Memory B cell (primary cell): ENCODE results near the gene AMT.
"Not testable (repeated sequence)": the region's sequence is repeated elsewhere in the genome, so short reads cannot be mapped to it uniquely, and the experiment has no call there.

Experiments
- ATAC-seq: fragments of 150-1000 bp; cut with Tn5 transposase; 2 replicates; pipeline ENCODE4 v1.10.0; 2021; ENCODE audit warnings: low read depth, mild to moderate bottlenecking, moderate library complexity
- DNase-seq, 2 donors: peaks; one replicate each; pipeline ENCODE4 v3.0.0; 2022; ENCODE audit warnings: low spot score in 2 of 2
- H3K27ac Mint-ChIP-seq: one replicate; pipeline ENCODE4 v1.8.0; 2022; ENCODE audit warnings: mild to moderate bottlenecking, moderate library complexity, mixed read lengths
- H3K27me3 Mint-ChIP-seq: one replicate; pipeline ENCODE4 v1.8.0; 2022; ENCODE audit warnings: mixed read lengths
- H3K36me3 Mint-ChIP-seq: one replicate; pipeline ENCODE4 v1.8.0; 2022; ENCODE audit warnings: mild to moderate bottlenecking, mixed read lengths
- H3K4me1 Mint-ChIP-seq: one replicate; pipeline ENCODE4 v1.8.0; 2022; ENCODE audit warnings: mixed read lengths
- H3K4me3 Mint-ChIP-seq: one replicate; pipeline ENCODE4 v1.8.0; 2022; ENCODE audit warnings: mild to moderate bottlenecking, moderate library complexity, mixed read lengths
- H3K9me3 Mint-ChIP-seq: one replicate; pipeline ENCODE4 v1.8.0; 2022; ENCODE audit warnings: mixed read lengths

AMT gene

DNA sequence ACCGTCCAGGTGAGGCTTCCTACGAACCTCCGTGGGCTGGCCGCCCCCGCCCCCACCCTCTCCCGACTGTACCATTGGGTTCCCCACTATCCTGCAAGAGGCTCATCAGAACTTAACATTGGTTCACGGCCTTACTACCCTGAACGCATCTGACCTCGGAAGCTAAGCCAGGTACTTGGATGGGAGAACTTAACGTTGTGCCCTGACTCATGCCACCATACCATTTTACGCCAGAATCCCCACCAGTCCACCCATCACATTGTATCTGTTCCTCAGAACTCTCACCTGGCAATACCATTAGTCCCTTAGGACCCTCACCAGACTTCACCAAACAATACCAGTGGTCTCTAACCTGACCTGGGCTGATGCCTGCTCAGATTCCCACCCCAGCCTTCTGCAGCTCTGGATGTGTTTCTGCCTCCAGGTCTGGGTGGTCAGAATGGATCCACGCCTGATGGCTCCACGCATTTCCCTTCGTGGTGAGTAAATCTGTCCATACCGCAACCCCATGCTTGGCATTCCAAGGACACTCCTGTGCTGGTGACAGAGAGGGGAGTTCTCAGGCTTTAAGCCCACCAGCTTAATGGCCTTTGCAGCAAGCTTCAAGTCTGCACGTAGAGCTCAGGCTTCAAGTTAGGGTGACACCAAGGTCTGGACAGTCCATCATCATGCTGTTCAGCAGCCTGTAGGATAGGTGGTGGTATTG, 9.5 kb downstream of the AMT start:
- H3K36me3 Mint-ChIP-seq = peaks cover 4% of the 10 kb centered on the region
- H3K27me3 Mint-ChIP-seq = no peaks in the 10 kb centered on the region
- H3K27ac Mint-ChIP-seq = peak overlapping the region; percentile 93
- peaks cover 48% of the 10 kb centered on the region for H3K4me1 Mint-ChIP-seq
- H3K9me3 Mint-ChIP-seq = no peaks in the 10 kb centered on the region
- ATAC-seq (no peak), DNase-seq (no peak)
- peak overlapping the region; percentile 84 for H3K4me3 Mint-ChIP-seq

DNA sequence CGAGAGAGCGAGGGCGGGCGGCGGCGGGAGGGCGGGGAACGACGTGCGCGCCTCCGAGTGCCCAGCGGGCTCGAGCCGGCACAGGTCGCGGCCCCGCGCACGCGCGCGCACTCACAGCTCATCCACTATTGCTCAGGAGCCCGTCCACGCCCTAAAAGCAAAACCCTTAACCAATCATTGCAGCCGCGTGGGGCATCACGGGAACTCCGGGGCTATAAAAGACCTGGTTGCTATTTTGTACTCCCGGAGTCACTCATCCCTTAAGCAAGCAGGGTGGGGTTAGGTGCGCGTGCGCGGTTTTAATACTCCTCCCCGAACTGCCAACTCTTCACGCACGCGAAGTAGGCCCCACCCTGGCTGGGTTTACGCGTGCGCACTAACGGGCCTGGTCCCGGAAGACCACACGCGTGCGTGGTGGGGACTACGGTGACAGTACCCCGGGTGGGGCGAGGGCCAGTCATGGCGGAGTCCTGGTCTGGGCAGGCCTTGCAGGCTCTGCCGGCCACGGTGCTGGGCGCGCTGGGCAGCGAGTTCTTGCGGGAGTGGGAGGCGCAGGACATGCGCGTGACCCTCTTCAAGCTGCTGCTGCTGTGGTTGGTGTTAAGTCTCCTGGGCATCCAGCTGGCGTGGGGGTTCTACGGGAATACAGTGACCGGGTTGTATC, 10.2 kb downstream of the AMT start, which contains the start of the genes RHOA and TCTA:
TSS of gene RHOA (minus strand) at position 9 of the 664 bp plus-strand sequence. CDS start 36,387 bp downstream, outside the sequence.
TSS of gene TCTA (plus strand) at position 456 of the 664 bp plus-strand sequence. CDS start at position 460, 4 bp downstream.
- ATAC-seq = peak; percentile 74
- Mint-ChIP-seq H3K4me3 (peak within 1 kb of the TSS; percentile 90), H3K36me3 (peaks cover 4% of the 10 kb centered on the region)

DNA sequence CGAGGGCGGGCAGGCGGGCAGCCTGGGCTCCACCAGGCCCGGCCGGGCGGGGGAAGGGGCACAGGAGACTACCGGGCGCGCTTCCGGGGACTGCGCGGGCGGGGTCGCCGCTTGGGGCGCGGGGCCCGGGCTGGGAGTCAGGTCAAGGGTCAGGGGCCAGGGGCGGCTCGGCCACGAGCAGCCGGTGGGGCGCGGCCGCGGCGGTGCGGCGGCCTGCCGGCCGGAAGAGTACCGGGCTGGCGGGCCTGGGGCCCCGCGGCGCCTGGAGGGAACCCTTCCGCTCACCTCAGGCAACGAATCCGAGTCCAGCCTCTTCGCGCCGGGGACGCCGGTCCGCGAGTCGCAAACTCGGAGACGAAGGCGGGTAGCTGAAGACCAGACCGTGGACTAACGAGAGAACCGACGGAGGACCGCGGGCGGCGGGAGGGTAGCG, 10.7 kb downstream of the AMT start:
- peak overlapping the region; percentile 93 for H3K27ac Mint-ChIP-seq
- H3K36me3 Mint-ChIP-seq = peaks cover 4% of the 10 kb centered on the region
- ATAC-seq (peak; percentile 15), DNase-seq (peak in 1 of 2 donors; percentile 57)
- H3K4me1 Mint-ChIP-seq = peaks cover 44% of the 10 kb centered on the region
- no peaks in the 10 kb centered on the region for H3K27me3 Mint-ChIP-seq
- no peaks in the 10 kb centered on the region for H3K9me3 Mint-ChIP-seq
- H3K4me3 Mint-ChIP-seq = peak overlapping the region; percentile 90

More for the DNA sequence above, 10.2 kb downstream of the AMT start, which contains the start of the genes RHOA and TCTA:
- no peaks in the 10 kb centered on the region for H3K27me3 Mint-ChIP-seq
- DNase-seq = peak; percentile 92 to 97
- peaks cover 45% of the 10 kb centered on the region for H3K4me1 Mint-ChIP-seq
- peak within 1 kb of the TSS; percentile 93 for H3K27ac Mint-ChIP-seq
- no peaks in the 10 kb centered on the region for H3K9me3 Mint-ChIP-seq

DNA sequence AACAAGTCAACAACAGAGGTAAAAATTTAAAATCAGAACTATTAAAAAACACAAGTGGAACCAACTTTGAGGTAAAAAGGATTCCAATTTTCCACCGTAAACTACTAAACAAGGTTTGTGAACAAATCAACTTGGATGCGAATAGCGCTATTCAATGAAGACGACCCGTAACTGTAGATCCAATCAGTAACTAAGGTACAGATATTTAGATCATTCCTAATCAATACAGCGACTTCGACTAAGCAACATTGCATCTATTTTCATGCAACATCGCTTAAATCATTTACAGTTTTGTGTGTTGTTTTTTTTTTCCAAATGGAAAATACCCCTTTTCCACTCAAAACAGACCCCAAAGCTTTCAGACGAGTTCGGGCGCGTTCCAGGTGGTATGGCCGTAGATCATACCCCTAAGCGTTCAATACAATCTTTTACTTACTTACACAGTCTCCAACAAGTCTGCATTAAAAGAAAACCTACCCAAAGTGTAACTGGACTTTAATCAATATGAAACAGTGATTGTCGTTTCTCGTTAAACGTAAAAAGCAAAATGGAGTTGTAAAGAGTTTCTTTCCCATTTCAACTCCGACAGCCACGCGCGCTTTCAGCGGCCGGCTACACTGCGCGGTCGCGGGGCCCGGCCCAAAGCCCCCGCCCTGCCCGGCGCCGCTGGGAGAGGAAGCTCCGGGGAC, 11.3 kb downstream of the AMT start:
- H3K27ac Mint-ChIP-seq = peak overlapping the region; percentile 93
- peaks cover 6% of the 10 kb centered on the region for H3K36me3 Mint-ChIP-seq
- DNase-seq (no peak), ATAC-seq (no peak)
- no peaks in the 10 kb centered on the region for H3K27me3 Mint-ChIP-seq
- peak overlapping the region; percentile 90 for H3K4me3 Mint-ChIP-seq
- H3K9me3 Mint-ChIP-seq = no peaks in the 10 kb centered on the region
- peaks cover 42% of the 10 kb centered on the region for H3K4me1 Mint-ChIP-seq

DNA sequence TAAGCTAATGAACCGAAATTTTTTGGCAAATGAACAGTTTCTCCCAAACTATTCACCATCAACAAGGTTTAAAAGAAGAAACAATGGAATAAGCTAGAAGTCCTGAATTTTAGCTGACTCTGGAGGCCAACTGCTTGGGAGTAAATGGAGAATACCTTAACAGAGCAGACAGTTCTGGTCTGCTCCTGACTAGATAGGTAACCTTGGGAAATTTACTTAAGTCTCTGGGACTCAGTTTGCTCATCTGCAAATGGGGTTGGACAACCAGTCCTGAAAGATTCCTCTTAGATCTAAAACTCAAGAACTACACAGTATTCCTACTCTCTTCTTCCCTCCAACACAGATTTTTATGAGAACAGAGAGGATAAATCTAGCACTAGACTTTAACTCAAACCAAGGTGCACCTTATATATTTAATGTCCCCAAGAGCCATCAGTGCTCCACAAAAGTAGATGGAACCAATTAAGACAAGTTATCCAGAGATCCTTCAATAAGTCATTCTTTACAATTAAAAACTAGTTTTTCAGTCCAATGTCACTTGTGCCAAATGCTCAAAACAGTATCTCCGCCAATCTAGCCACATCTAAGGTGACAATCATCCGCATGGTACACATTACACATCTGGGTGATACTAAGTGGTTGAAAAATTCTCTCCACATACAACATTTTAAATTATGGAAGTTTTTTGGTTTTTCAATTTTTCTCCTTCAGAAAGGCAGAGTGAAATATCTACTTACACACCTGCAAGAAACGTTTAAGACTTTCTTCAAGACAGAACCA, 12.0 kb downstream of the AMT start:
- DNase-seq = no peak
- Mint-ChIP-seq H3K27me3 (no peaks in the 10 kb centered on the region), H3K9me3 (no peaks in the 10 kb centered on the region)

DNA sequence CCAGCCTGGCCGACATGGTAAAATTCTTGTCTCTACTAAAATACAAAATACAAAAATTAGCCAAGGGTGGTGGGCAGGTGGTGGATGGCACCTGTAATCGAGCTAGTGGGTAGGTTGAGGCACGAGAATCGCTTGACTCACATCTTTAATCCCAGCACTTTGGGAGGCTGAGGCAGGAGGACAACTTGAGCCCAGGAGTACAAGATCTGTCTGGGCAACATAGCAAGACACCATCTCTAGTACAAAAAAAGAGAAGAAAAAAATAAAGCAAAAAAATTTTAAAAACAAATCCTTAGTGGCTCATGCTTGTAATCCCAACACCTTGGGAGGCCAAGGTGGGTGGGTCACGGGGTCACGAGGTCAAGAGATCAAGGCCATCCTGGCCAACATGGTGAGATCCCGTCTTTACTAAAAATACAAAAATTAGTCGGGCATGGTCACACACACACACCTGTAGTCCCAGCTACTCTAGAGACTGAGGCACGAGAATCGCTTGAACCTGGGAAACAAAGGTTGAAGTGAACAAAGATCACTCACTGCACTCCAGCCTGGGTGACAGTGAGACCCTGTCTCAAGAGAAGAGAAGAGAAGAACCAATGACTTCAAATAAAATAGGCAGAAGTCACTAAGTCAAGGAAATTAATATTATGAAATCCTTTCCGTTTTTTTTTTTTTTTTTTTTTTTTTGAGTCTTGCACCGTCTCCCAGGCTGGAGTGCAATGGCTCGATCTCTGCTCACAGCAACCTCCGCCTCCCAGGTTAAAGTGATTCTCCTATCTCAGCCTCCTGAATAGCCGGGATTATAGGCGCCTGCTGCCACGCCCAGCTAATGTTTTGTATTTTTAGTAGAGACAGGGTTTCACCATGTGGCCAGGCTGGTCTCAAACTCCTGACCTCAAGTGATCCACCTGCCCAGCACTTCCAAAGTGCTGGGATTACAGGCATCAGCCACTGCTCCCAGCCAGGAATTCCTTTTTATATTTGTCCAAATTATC, 15.4 kb downstream of the AMT start:
- Mint-ChIP-seq H3K4me1 (peaks cover 34% of the 10 kb centered on the region), H3K4me3 (no peak overlapping the region), H3K9me3 (no peaks in the 10 kb centered on the region), H3K27ac (peak overlapping the region; percentile 86), H3K27me3 (no peaks in the 10 kb centered on the region), H3K36me3 (peaks cover 9% of the 10 kb centered on the region)
- no peak for DNase-seq
- no peak for ATAC-seq

More for the DNA sequence above, 12.0 kb downstream of the AMT start:
- Mint-ChIP-seq H3K27ac (peak overlapping the region; percentile 93), H3K36me3 (peaks cover 8% of the 10 kb centered on the region), H3K4me3 (peak overlapping the region; percentile 90), H3K4me1 (peaks cover 45% of the 10 kb centered on the region)
- ATAC-seq = no peak

DNA sequence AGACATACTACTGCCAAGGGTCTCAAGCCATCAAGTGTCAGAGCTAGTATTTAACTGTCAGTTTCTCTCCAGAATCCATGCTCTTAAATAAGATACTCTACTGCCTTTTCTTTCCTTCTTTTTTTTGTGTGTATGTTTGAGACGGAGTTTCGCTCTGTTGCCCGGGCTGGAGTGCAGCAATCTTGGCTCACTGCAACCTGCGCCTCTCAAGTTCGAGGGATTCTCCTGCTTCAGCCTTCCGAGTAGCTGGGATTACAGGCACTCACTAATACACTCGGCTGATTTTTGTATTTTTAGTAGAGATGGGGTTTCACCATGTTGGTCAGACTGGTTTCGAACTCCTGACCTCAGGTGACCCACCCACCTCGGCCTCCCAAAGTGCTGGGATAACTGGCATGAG, 16.7 kb downstream of the AMT start:
- ATAC-seq, H3K27me3 Mint-ChIP-seq, H3K9me3 Mint-ChIP-seq, DNase-seq: not testable (repeated sequence)
- Mint-ChIP-seq H3K27ac (peak overlapping the region; percentile 86), H3K4me1 (peaks cover 38% of the 10 kb centered on the region), H3K4me3 (peak overlapping the region; percentile 21), H3K36me3 (peaks cover 13% of the 10 kb centered on the region)

DNA sequence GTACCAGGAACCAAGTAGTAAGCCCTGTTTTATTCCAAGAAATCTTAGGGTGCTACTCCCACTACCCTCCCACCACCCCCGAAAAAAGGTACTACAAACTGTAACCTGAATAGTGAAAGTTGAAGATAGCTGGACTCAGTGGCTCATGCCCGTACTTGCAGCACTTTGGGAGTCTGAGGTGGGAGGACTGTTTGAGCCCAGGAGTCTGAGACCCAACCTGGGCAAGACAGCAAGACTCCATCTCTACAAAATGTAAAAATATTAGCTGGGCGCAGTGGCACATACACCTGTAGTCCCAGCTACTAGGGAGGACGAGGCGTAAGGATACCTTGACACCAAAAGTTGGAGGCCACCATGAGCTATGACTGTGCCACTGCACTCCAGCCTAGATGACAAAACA, 18.4 kb downstream of the AMT start:
- no peak for DNase-seq
- no peak overlapping the region for H3K4me3 Mint-ChIP-seq
- peaks cover 33% of the 10 kb centered on the region for H3K4me1 Mint-ChIP-seq
- ATAC-seq = no peak
- no peak overlapping the region for H3K27ac Mint-ChIP-seq
- H3K27me3 Mint-ChIP-seq = no peaks in the 10 kb centered on the region
- H3K36me3 Mint-ChIP-seq = peaks cover 18% of the 10 kb centered on the region
- no peaks in the 10 kb centered on the region for H3K9me3 Mint-ChIP-seq

DNA sequence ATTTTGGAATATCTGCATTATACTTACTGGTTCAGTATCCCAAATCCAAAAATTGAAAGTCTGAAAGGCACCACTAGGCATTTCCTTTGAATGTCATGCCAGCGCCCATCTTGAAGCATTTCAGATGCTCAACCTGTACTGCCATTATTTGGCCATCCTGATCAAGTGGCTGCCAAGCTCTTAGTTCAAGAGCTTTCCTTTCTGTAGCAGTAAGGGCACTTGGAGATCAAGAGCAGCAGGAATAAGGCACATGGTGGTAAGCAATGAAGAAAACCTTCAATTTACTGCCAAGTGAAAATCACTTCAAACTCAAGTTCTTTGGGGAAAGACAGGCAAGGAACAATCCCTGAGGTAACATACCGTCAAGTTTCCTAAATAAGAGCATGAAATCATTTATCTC, 20.5 kb downstream of the AMT start:
- Mint-ChIP-seq H3K27ac (peak overlapping the region; percentile 81), H3K27me3 (no peaks in the 10 kb centered on the region), H3K4me3 (no peak overlapping the region), H3K4me1 (peaks cover 33% of the 10 kb centered on the region), H3K36me3 (peaks cover 23% of the 10 kb centered on the region), H3K9me3 (no peaks in the 10 kb centered on the region)
- DNase-seq (no peak), ATAC-seq (no peak)

DNA sequence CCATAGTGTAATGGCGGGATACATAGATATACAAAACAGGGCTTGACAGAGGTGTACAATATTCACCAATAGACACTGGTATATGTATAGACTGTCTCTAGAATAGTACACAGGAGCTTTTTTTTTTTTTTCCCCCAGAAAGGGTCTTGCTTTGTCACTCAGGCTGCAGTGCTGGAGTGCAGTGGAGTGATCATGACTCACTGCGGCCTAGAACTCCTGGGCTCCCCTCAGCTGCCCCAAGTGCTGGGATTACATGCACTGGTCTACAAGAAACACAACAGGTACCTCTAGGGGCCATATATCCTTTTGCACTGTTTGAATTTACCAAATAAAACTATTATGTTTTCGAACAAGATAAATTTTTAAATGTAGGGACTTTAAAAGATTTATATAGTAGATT, 22.8 kb downstream of the AMT start:
- DNase-seq = no peak
- Mint-ChIP-seq H3K27ac (peak overlapping the region; percentile 85), H3K4me1 (peaks cover 32% of the 10 kb centered on the region), H3K36me3 (peaks cover 27% of the 10 kb centered on the region), H3K27me3 (no peaks in the 10 kb centered on the region), H3K9me3 (no peaks in the 10 kb centered on the region), H3K4me3 (no peak overlapping the region)
- peak; percentile 3 for ATAC-seq

DNA sequence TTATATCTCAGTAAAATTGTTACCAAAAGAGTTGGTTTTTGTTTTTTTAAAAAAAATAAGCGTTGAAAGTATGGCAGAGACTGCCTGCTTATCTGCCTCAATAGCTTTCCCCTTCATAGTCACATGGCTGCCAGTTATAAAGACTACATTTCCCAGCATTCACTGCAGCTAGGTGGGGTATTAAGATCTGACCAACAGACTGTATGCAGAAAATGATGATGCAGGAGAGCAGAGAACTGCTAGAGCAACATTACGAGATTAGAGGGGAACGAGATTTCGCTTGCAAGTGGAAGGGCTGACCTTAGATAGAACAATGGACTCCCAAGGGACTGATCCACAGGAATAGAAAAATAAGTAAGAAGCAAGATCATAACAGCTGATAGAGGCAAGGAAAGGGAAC, 24.8 kb downstream of the AMT start:
- Mint-ChIP-seq H3K27me3 (no peaks in the 10 kb centered on the region), H3K4me1 (peaks cover 43% of the 10 kb centered on the region), H3K9me3 (no peaks in the 10 kb centered on the region), H3K4me3 (peak overlapping the region; percentile 21), H3K36me3 (peaks cover 26% of the 10 kb centered on the region), H3K27ac (peak overlapping the region; percentile 65)
- DNase-seq (no peak), ATAC-seq (peak; percentile 81)

DNA sequence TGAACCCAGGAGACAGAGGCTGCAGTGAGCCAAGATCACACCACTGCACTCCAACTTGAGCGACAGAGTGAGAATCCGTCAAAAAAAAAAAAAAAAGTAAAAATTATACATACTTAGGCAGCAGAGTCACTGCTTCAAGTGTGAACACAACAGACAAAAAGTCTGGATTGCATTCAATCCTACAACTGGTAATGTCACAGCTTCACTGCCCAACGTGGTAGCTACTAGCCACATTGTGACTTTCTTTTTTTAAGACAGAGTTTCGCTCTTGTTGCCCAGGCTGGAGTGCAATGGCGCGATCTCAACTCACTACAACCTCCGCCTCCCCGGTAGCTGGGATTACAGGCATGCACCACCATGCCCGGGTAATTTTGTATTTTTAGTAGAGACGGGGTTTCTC, 31.0 kb downstream of the AMT start:
- not testable (repeated sequence) for H3K4me3 Mint-ChIP-seq, H3K27ac Mint-ChIP-seq, ATAC-seq, H3K9me3 Mint-ChIP-seq, H3K27me3 Mint-ChIP-seq, DNase-seq
- peaks cover 41% of the 10 kb centered on the region for H3K4me1 Mint-ChIP-seq
- H3K36me3 Mint-ChIP-seq = peaks cover 14% of the 10 kb centered on the region
